Erythroblast (primary cell): ENCODE data around the gene SLC25A36.
"Not testable (repeated sequence)": the region's sequence is repeated elsewhere in the genome, so short reads cannot be mapped to it uniquely, and the experiment has no call there.

Experiments used
- DNase-seq, 2 experiments: peaks; one replicate each; lab custom pipeline; 2025; lab: John Stamatoyannopoulos, UW
- GATA1 ChIP-seq: IDR thresholded peaks from 2 replicates; pipeline ENCODE4 v1.6.1; 2011; ENCODE audit warnings: low read depth, mild to moderate bottlenecking, control low read depth, low read length, moderate library complexity
- POLR2A ChIP-seq: IDR thresholded peaks from 2 replicates; pipeline ENCODE4 v1.6.1; 2011; ENCODE audit warnings: mild to moderate bottlenecking, low read length

The SLC25A36 gene

DNA sequence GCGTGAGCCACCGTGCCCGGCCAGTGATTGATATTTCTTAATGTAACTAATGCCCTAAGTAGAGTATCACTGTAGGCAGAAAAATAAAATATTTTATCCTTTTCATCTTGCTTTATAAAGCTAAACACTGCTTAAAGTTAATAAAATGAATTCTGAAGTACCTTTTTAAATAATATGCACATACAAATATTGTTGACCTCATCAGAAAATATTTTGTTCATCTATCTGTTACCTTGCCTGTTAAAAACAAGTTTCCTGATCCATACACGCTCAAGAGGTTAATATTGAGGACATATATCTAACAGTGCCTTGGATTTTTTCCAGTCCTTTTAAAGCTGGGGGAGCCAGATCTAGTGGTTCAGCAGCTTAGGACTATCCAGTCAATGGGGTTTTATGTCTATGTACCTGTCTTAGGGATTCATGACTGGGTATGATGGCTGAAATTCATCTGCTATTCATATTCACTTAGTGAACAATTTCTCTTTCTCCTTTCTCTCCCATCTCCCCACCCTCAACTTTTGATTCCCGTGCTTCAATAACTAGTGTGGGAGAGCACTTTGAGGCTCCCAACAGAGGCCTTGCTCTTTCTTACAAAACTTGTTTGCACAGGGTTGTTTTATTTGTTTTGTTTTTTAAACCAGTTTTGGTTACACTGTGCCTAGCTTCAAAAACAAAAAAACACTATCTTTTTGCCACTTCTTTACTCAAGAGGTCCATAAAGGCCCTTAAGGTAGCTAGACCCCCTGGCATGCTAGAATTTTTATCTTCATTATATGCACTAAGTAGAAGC, 7.0 kb downstream of the SLC25A36 start:
- DNase-seq, result no peak
- TF ChIP-seq GATA1, result no peak
- no peak for TF ChIP-seq POLR2A

DNA sequence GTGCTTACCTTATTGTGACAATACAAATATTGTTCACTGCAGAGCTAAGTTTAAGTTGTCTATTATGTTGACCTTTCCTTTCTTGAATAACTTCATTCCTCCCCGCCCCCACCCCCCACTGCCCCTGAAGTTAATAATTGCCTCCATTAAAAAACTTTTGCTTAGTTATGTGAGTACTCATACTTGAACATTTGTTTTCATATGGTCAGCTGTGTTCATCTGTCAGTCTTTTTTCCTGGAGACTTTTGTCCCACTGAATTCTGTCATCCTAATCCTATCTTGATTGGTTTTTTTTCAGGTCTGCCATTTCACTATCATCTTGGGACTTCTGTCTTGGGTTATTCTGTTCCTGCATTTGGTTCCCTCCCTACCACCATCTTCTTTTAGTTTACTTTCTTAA, 8.5 kb downstream of the SLC25A36 start:
- no peak for DNase-seq
- TF ChIP-seq GATA1, result no peak
- TF ChIP-seq POLR2A, result no peak

DNA sequence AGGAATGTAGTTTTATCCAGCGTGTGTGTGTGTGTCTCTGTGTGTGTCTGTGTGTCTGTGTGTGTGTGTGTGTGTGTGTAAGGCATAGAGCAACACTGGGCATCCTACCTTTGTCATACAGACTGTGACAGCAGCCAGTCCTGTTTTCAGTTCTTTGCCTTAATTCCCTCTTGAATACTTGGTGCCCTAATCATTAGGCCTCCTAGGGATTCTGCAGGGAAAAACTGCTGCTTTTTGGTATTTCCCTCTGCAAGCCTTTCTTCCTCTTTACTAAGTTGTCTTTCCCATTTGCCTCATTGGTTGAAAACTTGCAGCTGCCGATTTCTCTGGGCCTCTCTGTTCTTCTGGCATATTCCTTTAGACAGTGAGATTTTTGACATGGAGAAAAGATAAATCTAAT, 9.2 kb downstream of the SLC25A36 start:
- DNase-seq, result no peak
- no peak for TF ChIP-seq GATA1
- TF ChIP-seq POLR2A, result no peak

DNA sequence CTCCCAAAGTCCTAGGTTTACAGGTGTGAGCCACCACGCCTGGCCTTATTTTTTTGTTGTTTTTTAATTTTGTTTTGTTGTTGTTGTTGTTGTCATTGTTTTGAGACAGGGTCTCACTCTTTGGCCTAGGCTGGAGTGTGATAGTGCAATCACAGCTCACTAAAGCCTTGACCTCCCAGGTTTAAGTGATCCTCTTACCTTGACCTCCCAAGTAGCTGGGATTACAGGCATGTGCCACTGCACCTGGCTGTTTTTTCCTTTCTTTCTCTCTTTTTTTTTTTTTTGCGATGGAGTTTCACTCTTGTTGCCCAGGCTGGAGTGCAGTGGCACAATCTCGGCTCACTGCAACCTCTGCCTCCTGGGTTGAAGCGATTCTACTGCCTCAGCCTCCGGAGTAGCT, 10.1 kb downstream of the SLC25A36 start:
- DNase-seq, result not testable (repeated sequence)

DNA sequence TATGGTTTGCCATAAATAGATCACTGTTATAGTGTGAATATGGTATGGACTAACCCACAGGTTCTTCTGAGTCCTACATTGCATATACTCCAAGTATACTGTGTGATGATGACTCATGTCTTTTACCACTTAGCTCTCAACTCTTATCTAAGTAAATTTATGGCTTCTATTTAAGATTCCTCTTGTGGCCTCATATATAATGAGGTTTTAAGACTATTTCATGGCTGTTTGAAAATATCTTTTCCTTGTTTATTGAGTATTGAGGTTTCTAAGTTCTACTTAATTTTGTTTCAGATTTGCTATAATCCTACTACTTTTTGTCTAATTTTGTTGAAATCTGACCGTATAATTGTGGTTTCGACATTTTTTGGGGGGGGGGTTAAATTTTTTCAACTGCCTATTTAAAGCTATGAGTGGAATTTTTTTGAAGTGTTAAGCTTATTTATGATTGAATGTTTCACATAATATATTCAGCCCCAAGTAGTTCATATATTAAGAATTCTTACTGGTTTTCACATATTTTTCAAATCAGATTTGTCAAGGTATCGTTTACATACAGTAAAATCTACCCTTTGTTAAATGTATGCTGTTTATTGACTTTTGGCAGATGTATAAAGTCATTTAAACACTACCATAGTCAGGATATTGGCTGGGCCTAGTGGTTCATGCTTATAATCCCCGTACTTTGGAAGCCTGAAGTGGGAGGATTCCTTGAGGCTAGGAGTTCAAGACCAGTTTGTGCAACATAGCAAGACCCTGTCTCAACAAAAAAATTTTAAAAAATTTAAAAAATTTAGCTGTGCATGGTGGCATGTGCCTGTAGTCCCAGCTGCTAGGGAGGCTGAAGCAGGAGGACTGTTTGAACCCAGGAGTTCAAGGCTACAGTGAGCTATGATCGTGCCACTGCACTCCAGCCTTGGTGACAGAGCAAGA, 11.7 kb downstream of the SLC25A36 start:
- TF ChIP-seq GATA1, result no peak
- DNase-seq, result peak; percentile 54 to 63

DNA sequence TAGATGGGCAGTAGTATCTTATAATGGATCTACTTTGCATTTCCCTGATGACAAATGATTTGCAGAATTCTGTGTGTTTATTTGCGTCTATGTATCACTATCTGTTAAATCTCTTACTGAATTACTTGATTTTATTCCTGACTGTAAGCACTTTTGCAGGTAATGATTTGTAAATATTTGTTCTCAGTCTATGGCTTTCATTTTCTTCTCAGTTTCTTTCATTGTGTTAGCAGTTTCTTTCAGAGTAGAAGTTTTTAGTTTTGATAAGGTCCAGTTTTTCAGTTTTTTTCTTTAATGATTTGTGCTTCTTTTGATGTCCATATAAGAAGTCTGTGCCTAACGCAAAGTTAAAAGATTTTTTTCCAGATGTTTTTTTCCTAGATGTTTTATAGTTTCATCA, 12.9 kb downstream of the SLC25A36 start:
- TF ChIP-seq GATA1, result no peak
- no peak for DNase-seq

DNA sequence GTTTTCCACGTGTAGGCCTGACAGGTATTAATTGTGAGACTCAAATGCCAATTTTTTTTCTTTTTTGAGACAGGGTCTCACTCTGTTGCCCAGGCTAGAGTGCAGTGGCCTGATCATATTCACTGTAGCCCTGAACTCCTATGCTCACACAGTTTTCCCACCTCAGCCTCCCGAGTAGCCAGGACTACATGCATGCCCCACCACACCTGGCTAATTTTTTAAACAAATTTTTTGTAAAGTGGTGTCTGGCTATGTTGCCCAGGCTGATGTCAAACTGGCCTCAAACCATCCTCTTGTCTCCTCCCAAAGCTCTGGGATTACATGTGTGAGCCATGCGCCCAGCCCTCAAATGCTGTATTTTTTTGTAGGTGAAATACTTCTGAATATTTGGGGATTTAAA, 14.0 kb downstream of the SLC25A36 start:
- no peak for TF ChIP-seq POLR2A
- no peak for TF ChIP-seq GATA1
- no peak for DNase-seq

DNA sequence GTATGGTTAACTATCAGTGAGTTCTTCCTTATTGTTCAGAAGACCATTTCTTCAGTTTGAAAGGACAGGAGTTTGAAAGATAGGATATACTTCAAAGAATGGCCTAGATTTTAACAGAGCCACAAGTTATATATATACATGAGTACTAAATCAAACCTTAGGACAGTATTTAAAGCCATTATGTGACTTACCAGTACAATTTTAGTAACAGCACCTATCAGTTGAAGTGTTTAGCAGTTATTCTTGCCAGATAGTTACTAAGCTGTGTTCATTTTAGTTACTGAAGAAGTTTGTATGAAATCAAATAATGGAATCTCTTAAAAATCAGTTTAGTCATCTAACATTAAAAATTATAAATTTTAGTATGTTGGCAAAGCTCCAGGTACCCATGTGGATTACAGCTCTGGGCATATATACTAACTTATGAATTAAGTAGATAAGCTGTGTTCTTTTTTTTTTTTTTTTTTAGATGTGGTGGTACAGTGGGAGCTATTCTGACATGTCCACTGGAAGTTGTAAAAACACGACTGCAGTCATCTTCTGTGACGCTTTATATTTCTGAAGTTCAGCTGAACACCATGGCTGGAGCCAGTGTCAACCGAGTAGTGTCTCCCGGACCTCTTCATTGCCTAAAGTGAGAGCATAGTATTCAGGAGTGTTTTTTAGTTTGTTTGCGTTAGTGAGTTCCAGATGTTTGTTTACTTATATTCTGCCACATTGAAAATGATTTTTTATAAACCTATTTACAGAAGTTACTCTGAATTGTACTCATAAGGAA, 14.6 kb downstream of the SLC25A36 start:
- TF ChIP-seq GATA1 (no peak), POLR2A (no peak)
- DNase-seq, result no peak

DNA sequence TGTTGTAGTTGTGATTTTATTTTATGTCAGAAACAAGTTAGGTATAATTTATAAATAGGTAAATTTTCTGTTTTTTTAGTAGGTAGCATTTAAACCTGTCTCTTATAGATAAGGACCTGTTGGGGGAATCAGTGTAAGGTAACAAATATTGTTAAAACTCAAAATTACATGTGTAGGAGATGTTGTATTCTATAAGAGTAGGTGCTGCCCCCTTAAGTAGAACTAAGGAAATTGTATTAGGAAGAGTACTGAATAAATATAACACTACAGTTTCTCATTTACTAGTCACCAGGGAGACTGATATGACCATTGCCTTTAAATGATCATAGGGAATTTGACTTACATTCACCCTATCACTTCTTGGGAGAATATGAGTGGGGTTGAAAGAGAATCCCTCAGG, 31.2 kb downstream of the SLC25A36 start:
- DNase-seq, result peak; percentile 9 to 36
- TF ChIP-seq GATA1, result no peak
- TF ChIP-seq POLR2A, result no peak

DNA sequence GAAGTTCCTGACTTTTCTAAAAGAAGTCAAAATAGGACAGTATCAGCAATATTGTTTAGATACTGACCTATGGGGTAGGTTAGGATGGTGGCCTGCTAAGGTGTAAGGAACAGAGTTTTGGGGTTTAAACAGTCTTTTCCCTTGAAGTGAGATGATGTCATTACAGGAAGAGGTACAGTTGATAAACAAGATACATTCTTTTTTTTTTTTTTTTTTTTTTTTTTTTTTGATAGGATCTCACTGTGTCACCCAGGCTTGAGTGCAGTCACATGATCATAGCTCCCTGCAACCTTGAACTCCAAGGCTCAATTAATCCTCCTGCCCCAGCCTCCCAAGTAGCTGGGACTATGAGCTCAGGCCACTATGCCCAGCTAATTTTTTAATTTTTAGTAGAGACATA, 33.3 kb downstream of the SLC25A36 start:
- TF ChIP-seq GATA1 (no peak), POLR2A (no peak)
- peak; percentile 16 to 42 for DNase-seq

DNA sequence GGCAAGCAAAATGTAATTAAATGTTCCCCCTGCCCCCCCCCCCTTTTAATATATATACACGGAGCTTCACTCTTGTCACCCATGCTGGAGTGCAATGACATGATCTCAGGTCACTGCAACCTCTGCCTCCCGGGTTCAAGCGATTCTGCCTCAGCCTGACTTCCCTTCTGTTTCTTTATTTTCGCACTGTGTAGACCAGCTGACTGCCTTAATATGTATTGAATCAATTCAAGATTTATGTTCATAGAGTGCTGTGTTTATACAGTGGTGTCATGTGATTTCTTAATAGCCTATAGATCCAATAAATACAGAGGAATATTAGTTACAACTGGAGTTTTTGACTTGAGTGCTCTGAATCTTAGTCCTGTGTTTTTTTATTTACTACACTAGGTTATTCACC, 39.0 kb downstream of the SLC25A36 start:
- no peak for DNase-seq

DNA sequence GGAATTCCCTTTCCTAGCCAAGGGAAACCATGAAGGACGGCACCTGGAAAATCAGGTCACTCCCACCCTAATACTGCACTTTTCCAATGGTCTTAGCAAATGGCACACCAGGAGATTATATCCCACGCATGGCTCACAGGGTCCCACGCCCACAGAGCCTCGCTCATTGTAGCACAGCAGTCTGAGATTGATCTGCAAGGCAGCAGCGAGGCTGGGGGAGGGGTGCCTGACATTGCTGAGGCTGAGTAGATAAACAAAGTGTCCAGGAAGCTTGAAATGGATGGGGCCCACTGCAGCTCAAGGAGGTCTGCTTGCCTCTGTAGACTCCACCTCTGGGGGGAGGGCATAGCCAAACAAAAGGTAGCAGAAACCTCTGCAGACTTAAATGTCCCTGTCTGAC, 46.2 kb downstream of the SLC25A36 start:
- not testable (repeated sequence) for DNase-seq

More for the DNA sequence above, 39.0 kb downstream of the SLC25A36 start:
- TF ChIP-seq POLR2A (no peak), GATA1 (no peak)

DNA sequence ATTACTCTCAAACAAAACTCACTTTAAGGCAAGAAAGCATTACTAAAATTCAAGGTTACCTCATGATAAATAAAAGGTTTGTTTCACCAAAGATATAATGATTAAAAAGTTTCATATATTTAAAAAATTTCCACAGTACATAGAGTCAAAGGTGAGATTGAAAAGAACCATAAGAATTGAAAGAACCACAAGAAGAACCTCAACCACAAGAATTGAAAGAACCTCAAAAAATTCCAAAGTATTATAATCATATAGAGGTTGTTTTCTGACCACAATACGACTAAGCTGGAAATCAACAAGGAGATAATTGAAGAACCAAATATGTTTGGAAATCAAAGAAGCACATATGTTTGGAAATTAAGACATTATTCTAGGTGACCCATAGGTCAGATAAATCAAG, 52.7 kb downstream of the SLC25A36 start:
- no peak for TF ChIP-seq GATA1
- no peak for TF ChIP-seq POLR2A
- DNase-seq, result no peak

DNA sequence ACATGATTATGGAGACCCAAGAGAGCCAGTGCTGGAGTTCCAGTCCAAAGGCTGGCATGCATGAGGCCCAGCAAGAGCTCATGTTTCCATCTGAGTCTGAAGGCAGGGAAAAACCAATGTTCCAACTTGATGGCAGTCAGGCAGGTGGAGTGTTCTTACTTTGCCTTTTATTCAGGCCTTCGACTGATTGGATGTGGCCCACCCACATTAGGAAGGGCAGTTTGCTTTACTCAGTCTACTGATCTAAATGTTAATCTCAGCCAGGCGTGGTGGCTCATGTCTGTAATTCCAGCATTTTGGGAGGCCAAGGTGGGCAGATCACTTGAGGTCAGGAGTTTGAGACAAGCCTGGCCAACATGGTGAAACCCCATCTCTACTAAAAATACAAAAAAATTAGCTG, 53.2 kb downstream of the SLC25A36 start:
- DNase-seq, result not testable (repeated sequence)
